UCSD-AML1 (cell line): ENCODE data around the gene SLN.

Experiments
- DNase-seq: peaks from one replicate; lab custom pipeline; 2025; ENCODE audit not compliant: unreplicated experiment; lab: John Stamatoyannopoulos, UW

The SLN gene

DNA sequence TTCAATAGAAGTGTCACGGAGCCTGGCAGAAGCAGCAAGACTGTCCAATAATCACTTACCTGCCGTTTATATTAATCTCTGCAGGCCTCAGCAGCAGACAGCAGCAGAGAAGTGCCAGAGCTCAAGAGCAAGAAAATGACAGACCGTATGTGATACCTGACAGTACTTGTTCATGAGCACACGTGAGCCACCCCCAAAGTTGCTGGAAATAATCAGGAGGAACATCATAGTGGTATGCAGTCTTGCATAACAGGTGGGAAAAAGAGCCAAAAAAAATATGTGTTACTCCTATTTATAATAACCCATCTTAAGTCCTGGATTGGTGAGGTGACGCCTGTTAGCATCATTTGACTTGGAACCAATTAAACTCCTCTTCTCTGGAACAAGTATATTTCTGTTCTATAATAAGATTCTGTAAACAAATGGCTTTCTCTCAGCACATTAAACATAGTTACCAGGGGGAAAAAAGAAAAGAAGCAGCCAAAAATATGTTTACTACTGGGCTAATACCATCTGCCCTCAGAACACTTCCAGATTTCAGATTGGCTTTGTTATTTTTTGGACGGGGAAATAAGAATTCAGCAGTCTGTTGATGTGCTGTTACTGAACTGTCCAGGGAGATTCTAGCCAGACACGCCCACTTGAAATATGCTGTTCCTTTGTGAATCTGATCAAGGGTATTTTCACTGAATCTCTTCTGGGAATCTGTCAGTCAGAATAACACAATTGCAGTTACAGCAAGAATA, 7.9 kb upstream of the SLN start:
- no peak for DNase-seq

DNA sequence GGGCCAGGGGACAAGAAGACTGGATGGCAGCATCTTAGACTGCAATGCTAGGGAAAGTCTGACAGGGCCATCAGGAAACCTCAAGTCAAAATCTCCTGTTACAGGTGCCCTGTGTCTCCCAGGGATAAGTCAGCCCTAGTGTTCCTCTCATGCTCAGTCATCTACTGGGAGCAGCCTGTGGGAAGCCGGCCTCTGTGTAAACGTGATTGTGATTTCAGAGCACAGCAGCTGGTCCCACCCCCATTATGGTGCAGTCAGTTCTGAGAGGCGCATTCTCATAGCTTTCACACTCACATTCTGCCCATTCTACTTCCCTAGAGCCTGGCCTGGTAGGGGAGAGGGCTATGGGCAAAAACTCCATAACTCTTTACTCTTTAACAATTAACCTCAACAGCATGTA, 7.2 kb upstream of the SLN start:
- no peak for DNase-seq

DNA sequence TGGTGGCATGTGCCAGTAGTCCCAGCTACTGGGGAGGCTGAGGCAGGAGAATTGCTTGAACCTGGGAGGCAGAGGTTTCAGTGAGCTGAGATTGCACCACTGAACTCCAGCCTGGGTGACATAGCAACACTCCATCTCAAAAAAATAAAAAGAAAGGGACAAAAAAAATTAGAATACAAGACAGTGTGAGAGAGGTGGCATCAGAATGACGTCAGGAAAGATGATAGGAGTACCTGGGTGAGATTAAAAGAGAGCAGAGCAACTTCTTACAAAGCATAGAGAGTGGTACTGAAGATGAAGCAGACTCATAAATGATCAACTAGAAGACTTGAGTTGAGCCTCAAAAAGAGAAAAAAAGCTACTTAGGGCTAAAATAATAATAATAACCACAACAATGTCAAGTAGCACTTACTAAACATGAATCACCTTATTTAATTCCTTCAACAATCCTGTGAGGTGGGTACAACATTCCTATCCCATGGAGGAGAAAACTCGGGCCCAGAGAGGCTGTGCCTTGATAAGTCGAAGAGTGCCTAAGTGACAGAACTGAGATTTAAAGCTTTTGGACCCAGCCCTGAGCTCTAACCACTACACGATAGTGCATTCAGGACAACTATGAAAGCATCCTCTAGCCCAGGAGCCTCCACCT, 5.2 kb upstream of the SLN start:
- DNase-seq, result no peak

DNA sequence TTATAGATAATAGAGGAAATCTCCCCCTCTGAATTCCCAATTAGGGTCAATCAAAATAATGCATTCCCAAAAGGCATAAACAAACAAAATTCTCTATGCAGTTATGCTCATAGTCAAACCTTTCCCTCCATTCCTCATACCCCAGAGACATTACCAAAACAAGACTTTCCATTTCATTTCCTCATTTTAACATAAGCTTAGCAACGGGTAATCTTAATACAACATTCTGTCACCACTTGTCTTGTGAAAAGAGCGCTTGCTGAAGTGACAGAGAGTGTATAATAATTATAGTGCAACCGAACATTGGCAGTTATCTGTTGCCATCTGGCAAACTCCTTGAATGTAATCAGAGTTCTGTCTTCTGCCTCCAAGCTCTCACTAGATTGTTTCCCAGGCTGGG, 1.2 kb upstream of the SLN start:
- DNase-seq, result no peak

DNA sequence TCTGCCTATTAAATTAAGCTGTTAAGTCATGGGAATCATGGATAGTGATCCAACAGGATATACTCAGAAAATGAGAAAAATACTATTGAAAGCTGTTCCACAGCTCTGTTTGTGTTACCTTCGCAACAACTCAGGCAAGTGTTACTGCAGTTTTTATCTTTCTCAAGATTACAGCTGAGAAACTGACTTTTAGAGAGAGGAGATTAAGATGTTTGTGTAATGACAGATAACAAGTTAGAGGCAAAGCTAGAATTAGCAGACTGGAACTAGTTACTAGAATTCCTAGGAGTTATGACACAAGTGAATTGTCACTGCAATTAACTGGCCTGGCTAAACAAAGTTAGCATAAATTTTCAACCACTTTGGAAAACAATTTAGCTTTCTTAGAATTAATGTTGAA, 1.6 kb downstream of the SLN start:
- no peak for DNase-seq

DNA sequence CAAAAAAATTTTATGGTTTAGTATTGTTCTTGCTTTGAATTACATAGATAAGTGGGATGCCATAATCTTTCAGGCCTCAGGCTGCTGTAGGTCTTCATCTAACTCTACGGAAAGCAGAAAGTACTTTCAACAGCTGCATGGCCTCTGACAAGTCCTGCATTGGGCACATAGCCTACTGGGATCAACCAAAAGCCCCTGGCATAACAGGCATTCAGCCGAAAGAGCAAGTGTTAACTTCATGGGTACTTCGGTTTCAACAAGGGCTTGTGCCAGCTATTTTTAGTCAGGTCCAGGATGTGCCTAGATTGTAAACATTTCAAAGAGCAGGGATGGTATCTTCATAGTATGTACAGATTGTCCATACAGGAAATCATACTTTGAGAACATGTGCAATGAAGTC, 3.1 kb downstream of the SLN start:
- no peak for DNase-seq

DNA sequence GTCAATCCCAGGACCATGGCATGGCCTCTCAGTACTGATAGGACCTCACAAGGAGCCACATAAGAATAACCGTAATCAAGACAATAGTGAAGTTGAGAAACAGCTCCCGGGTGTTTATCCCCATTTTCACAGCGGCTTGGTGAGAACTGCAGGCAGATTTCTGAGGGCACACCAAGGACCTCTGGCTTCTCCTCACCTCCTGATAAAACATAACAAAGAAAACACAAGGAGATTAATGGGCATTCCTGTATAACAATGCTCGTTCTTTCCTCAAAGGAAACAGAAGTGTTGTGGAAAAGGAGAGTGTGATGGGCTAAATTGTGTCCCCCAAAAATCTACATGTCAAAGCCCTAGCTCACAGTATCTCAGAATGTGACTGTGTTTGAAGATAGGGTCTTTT, 4.0 kb downstream of the SLN start:
- DNase-seq, result no peak

DNA sequence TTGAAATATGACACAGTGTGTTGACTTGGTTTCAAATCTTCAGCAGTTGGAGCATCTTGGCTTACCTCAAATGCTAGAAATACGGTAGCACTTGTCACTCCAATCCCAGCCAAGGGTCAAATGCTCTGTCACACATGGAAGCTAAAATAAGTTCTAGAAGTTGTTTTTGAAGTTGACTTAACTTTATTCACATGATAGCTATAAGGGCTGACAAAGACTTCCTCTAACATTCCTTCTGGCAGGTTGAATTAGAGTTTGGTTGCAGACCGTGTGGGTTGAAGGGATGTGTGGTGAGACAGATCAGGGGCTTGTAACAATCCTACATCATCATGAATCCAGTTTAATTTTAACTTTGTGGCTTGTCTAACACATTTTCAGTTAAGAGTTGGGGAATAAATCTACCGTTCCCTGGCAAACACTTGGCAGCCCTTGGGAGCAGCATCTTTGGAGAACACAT, 4.6 kb downstream of the SLN start:
- no peak for DNase-seq

DNA sequence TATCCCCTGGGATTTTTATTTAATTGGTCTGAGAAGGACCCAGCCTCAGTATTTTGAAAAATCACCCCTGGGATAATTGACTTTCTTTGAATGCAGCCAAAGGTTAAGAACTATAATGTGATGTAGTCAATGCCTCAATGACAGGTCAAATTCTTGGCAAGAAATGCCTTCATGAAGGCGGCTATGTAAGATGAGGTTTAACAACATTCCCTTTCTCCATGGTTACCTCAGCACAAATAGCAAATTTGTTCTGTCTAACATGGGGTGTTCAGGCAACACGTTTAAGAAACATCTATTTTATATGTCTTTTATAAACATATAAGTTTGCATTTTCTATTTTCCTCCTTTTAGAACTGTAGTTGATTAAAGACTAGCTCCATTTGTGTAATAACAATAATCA, 5.3 kb downstream of the SLN start:
- no peak for DNase-seq

DNA sequence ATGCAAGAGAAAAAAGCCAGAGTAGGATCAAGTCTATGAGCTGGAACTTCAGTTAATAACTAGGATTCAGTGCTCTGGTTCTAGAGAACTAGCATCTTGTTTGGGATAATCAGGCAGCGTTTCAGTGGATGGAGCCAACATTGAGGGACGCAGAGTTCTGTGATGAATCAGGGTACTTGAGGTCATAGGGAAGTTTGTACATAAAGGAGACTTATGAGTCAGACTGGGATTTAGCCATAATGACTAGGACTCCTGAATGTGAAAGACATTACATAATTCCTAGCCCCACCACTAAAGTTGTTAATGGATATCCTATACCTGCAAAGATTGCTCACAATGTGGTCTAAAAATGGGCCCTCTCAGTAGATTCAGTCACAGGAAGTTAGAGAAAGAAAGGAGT, 6.8 kb downstream of the SLN start:
- no peak for DNase-seq

DNA sequence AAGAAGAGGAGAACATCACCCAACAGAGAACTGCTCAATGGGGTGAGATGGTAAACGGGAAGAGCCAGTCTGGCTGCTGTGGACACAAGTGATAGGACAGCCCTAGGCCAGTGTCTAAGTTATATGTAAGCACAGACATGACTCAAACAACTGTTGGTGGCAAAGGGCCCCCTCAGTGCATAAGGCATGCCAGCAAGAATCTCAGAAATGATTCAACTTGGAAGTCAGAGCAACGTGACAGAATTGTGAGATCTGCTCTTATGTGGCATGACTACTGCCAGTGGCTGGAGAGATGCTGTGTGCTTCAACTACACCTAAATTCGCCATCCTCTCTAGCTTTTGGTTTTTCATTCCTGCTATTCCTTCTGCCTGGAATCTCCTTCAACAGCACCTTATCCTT, 7.4 kb downstream of the SLN start:
- DNase-seq, result no peak

DNA sequence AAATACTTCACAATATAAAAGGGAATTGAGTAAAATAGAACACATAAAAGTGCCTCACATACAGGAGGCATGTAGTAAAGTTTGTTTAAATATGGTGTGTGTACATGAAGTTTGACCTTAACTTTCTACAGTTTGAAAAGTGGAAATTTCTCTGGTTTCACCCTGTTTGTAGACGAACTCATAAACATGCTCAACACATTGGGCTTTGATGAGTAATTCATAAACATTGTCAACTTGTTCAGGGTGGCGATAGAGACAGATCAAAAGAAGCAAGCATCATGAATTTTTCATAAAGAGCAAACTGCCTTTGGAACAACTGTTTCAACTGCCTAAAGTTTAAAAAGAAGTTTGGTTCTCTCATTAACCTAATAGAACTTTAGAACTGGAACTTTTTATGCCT, 9.1 kb downstream of the SLN start:
- no peak for DNase-seq

DNA sequence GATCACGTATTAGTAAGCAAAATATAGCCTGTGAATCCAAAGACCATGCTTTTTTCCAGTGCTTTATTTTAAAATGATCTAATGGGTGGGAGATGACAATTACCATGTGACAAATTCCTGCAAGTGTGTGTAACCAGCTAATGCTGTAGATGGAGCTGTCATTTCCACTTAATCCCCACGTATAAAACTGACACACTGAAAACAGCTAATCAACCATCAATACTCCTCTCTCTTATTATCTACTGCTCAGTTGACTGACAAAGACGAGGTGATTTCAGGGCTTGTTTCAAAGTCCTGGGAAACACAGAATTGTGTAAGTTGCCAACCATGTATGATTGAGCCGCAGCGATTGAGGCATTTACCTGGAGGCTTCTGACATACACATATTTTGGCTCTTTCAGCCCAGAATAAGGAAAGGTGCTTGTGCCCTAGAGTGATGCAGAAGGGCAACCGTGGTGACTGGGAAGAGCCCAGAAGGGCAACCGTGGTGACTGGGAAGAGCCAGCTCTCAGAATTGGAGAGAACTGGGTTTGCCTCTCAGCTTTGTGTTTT, 9.7 kb downstream of the SLN start:
- DNase-seq, result no peak

DNA sequence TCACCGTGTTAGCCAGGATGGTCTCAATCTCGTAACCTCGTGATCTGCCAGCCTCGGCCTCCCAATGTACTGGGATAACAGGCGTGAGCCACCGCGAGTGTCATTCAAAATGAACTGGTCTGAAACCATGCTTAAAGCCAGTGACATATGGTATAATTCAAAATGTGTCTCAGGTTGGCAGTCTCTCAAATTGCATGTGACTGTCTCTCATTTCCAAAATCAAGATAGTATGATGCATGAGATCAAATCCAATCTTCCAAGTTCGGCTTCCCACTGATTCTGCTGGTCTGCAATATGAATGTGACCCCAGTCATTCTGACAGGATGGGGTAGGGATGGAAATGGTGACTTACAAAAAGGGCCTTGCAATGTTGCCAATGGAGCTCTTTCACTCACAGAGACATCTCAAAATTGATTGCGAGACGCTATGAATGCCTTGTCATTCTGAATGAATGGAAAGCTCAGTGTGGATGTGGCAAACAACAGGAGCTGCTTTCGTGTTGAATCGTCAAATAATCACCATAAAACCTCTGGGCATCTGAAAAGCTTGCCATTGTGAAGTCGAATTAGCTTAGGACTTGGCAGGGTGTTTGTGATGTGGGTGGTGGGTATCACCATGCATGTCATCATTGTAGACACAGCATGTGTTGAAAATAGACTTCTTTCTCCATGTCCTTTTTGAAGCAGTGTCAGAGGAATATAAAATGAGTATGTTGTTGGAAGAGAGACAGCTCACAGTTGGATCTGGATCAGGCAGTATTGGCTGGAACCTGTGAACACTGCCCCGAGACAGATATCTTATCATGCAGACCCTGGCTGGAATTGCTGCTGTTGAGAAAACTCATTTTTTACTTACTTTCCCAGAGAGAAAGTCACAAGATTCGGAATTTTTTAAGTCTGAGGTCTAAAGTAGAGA, 12.2 kb downstream of the SLN start:
- DNase-seq, result no peak

DNA sequence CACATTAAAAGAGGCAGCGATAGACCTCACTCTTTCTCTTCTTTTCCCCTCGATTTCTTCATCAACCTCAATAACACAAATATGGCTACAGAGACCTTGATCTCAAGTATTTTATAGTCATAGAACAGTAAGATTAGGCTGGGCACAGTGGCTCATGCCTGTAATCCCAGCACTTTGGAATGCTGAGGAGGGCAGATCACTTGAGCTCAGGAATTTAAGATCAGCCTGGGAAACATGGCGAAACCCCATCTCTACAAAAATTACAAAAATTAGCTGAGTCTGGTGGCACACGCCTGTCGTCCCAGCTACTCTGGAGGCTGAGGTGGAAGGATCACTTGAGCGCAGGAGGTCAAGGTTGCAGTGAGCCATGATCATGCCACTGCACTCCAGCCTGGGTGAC, 14.6 kb downstream of the SLN start:
- DNase-seq, result no peak

DNA sequence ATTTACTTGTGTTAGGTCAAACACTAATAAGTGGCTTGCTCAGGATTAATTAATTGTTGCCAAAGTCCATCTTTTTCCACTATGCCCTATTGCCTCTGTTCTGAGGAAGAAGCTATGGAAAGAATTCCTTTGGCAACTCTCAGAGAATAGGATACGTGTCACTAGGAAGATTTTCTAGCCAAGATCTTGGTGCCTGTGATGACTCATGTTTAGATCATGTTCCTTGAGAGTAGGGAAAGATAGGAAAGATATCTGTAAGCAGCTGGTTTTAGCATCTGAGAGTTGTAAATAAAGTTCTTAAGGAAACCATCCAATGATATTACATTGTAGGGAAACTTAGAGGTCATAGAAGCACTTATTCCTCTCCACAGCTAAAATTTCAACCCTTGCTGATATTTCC, 15.7 kb downstream of the SLN start:
- DNase-seq, result no peak

DNA sequence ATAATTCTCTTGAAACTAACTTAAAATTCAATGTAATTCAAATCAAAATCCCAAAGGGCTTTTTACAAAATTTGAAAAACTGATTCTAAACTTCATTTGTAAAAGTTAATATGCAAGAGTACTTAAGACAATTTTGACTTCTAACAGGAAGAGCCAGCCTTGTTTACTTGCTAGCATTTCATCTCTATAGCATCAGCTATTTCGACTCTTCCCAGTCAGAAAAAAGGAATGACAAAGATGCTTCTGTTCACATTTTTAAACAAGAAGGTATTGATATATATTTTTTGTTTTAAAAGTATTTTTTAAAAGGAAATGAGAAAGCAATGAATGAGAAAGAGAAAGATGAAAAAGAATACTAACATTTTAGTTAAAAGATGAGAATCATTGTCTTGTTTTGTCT, 16.4 kb downstream of the SLN start:
- no peak for DNase-seq

DNA sequence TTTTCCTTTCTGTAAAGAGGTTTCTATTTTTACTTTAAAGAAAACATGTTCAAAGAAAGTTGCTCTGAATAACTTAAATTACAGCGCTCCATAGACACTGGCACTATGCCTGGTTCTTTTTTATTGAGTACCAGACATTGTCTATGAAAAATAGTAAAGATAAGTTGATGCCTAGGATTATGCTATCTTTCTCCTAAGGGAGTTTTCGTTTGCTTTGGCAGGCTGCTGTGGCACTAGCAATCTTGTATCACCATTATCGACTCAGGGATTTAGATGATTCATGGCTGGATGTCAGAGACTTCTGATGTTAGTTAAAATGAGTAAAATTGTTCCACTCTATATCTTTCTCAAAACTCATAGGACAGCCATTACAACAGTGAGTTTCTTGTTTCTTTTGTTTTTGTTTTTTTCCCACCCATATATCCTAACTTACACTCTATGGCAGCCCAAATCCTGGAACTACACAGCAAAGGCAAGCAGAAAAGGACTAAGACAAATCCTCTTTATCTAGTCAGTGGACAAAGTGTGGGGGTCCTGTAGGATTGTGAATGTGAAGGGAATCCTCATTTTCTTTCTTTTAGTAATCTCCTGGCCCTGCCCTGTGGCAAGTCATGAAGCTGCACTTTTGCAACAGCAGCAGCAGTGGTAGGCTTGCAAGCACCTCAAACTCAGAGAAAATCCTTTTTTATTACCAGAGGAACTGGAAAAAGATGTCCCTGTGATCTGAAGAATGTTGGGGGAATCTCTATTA, 20.7 kb downstream of the SLN start:
- DNase-seq, result no peak

DNA sequence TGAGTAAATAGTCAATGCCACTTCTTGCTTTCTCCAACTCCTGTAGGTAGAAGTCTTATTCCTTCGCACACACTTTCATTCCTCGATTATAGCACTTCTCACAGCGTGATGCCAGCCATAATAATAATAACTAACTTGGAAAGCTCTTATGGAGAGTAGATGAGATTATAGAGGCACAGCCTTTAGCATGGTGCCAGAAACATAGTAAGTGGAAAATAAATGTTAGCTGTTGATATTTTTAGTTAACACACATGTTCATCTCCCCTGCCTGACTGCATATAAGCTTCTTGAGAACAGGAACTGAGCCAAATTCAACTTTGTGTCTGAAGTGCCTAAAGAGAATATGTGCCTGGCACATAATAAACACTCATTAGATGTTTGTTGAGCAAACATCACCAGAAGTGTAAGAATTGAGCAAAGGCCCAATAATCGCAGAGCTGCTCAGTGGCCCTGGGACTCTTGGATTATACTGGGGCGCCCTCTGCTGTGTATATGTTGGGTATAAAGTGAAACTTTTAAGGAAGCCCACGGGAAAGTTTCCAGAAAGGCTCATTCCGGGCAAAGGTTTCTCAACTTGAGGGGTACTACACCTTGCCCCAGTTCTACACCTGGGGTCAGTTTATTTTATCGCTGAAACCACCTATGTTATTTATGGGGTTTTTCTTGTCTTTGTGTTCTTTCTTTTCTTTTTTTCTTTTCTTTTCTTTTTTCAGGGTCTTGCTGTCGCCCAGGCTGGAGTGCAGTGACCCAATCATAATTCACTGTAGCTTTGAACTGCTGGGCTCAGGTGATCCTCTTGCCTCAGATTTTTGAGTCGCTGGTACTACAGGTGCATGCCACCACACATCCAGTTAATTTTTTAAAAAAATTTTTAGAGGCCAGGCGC, 22.3 kb downstream of the SLN start:
- DNase-seq, result peak; percentile 41
